ENCODE data around the gene ZMYM5. TPM values are rescaled to one million over a fixed set of nuclear protein-coding genes. Genes with fewer than 3 reads are reported as not detected.
A peak's percentile ranks its signal among the peaks of the same experiment; 100 is the strongest.

The ZMYM5 gene
- total RNA-seq, 1 donor from 2014 or later = 7.5 TPM

- no peak overlapping the region for H3K27ac ChIP-seq (replicated peaks)
- no peak for TF ChIP-seq CTCF (IDR thresholded peaks at IDR 0.05; ENCODE audit: borderline replicate concordance)
- H3K27me3 ChIP-seq (ENCODE audit: low read depth) = no peaks in the 10 kb centered on the region
- H3K36me3 ChIP-seq = peaks cover 53% of the 10 kb centered on the region
- peaks cover 28% of the 10 kb centered on the region for H3K4me1 ChIP-seq
- H3K4me3 ChIP-seq = no peak overlapping the region
- no peak for DNase-seq
- no peaks in the 10 kb centered on the region for H3K9me3 ChIP-seq (replicated peaks)
- intact Hi-C loops (cut with micrococcal nuclease) = no loop called here
Measured at GRCh38 chr13:19845758-19846157, 17.7 kb downstream of the ZMYM5 start.

GRCh38 chr13:19838865-19839275 is 24.6 kb downstream of the ZMYM5 start:
- H3K36me3 ChIP-seq = peaks cover 49% of the 10 kb centered on the region
- intact Hi-C loops (cut with micrococcal nuclease) = no loop called here
- H3K9me3 ChIP-seq (replicated peaks) = no peaks in the 10 kb centered on the region
- peaks cover 29% of the 10 kb centered on the region for H3K4me1 ChIP-seq
- DNase-seq = no peak
- no peaks in the 10 kb centered on the region for H3K27me3 ChIP-seq (ENCODE audit: low read depth)
- no peak for TF ChIP-seq CTCF (IDR thresholded peaks at IDR 0.05; ENCODE audit: borderline replicate concordance)
- H3K4me3 ChIP-seq = no peak overlapping the region
- peak overlapping the region; percentile 9 for H3K27ac ChIP-seq (replicated peaks)

GRCh38 chr13:19836472-19836871 is 27.0 kb downstream of the ZMYM5 start:
- Histone ChIP-seq H3K4me1 (peaks cover 19% of the 10 kb centered on the region), H3K36me3 (peaks cover 65% of the 10 kb centered on the region), H3K4me3 (no peak overlapping the region), H3K9me3 (replicated peaks) (no peaks in the 10 kb centered on the region), H3K27me3 (ENCODE audit: low read depth) (no peaks in the 10 kb centered on the region), H3K27ac (replicated peaks) (no peak overlapping the region)
- intact Hi-C loops (cut with micrococcal nuclease) = no loop called here
- DNase-seq = no peak
- no peak for TF ChIP-seq CTCF (IDR thresholded peaks at IDR 0.05; ENCODE audit: borderline replicate concordance)

GRCh38 chr13:19834704-19835103 is 28.7 kb downstream of the ZMYM5 start:
- peaks cover 80% of the 10 kb centered on the region for H3K36me3 ChIP-seq
- peaks cover 19% of the 10 kb centered on the region for H3K4me1 ChIP-seq
- no peak for DNase-seq
- intact Hi-C loops (cut with micrococcal nuclease) = no loop called here
- H3K4me3 ChIP-seq = no peak overlapping the region
- TF ChIP-seq CTCF (IDR thresholded peaks at IDR 0.05; ENCODE audit: borderline replicate concordance) = no peak
- H3K27ac ChIP-seq (replicated peaks) = no peak overlapping the region
- no peaks in the 10 kb centered on the region for H3K9me3 ChIP-seq (replicated peaks)
- H3K27me3 ChIP-seq (ENCODE audit: low read depth) = no peaks in the 10 kb centered on the region

GRCh38 chr13:19822673-19823072 is 40.8 kb downstream of the ZMYM5 start:
- H3K27me3 ChIP-seq (ENCODE audit: low read depth) = no peaks in the 10 kb centered on the region
- no peaks in the 10 kb centered on the region for H3K4me1 ChIP-seq
- no peak for TF ChIP-seq CTCF (IDR thresholded peaks at IDR 0.05; ENCODE audit: borderline replicate concordance)
- intact Hi-C loops (cut with micrococcal nuclease) = no loop called here
- no peak overlapping the region for H3K4me3 ChIP-seq
- H3K36me3 ChIP-seq = peaks cover 70% of the 10 kb centered on the region
- H3K9me3 ChIP-seq (replicated peaks) = no peaks in the 10 kb centered on the region
- no peak for DNase-seq
- no peak overlapping the region for H3K27ac ChIP-seq (replicated peaks)

Data from left ventricle myocardium inferior (tissue), 1 donor.